Astrocyte (in vitro differentiated cells and primary cell): ENCODE data around the gene TRIM61. TPM values are rescaled to one million over a fixed set of nuclear protein-coding genes. Genes with fewer than 3 reads are reported as not detected.

ENCODE experiments used
- DNase-seq: peaks from one replicate; pipeline ENCODE4 v3.0.0-alpha.2; 2010; ENCODE audit warnings: low read depth
- FAIRE-seq: peaks from 2 replicates; lab custom pipeline; 2011; peaks lifted over from hg19 to GRCh38; lab: Jason Lieb, UNC
- H2AFZ ChIP-seq: 2 replicates; pipeline ENCODE4 v1.6.0; 2012; ENCODE audit warnings: low read depth, low read length, inconsistent platforms
- H3K27ac ChIP-seq: 2 replicates; pipeline ENCODE4 v1.5.1; 2011; ENCODE audit warnings: low read depth, low read length, inconsistent platforms
- H3K27me3 ChIP-seq: 2 replicates; pipeline ENCODE4 v1.6.0; 2011; ENCODE audit warnings: low read length, inconsistent platforms; ENCODE audit not compliant: insufficient read depth
- H3K36me3 ChIP-seq: 2 replicates; pipeline ENCODE4 v1.5.1; 2011; ENCODE audit warnings: low read length, inconsistent platforms; ENCODE audit not compliant: insufficient read depth
- H3K4me1 ChIP-seq: 2 replicates; pipeline ENCODE4 v1.5.1; 2011; ENCODE audit warnings: low read length, inconsistent platforms; ENCODE audit not compliant: insufficient read depth
- H3K4me2 ChIP-seq: 2 replicates; pipeline ENCODE4 v1.6.0; 2012; ENCODE audit warnings: low read length, inconsistent platforms
- H3K4me3 ChIP-seq: 2 replicates; pipeline ENCODE4 v1.5.1; 2011; ENCODE audit warnings: low read depth, mild to moderate bottlenecking, low read length, inconsistent platforms; ENCODE audit not compliant: insufficient read depth
- H3K79me2 ChIP-seq: 2 replicates; pipeline ENCODE4 v1.6.0; 2012; ENCODE audit warnings: mild to moderate bottlenecking, low read length, inconsistent platforms; ENCODE audit not compliant: insufficient read depth
- H3K9ac ChIP-seq: 2 replicates; pipeline ENCODE4 v1.6.0; 2012; ENCODE audit warnings: mild to moderate bottlenecking, low read length, inconsistent platforms
- H3K9me3 ChIP-seq: 2 replicates; pipeline ENCODE4 v1.5.1; 2012; ENCODE audit warnings: low read depth, mild to moderate bottlenecking, low read length, inconsistent platforms; ENCODE audit not compliant: insufficient read depth
- H4K20me1 ChIP-seq: 2 replicates; pipeline ENCODE4 v1.6.0; 2012; ENCODE audit warnings: low read length, inconsistent platforms; ENCODE audit not compliant: insufficient read depth
- H3K27ac Mint-ChIP-seq: one replicate; pipeline ENCODE4 v1.8.0; 2021; ENCODE audit warnings: mild to moderate bottlenecking, mixed read lengths; ENCODE audit not compliant: unreplicated experiment
- H3K27me3 Mint-ChIP-seq: one replicate; pipeline ENCODE4 v1.8.0; 2021; ENCODE audit warnings: low read depth, mixed read lengths; ENCODE audit not compliant: unreplicated experiment
- H3K36me3 Mint-ChIP-seq: one replicate; pipeline ENCODE4 v1.8.0; 2021; ENCODE audit warnings: low read depth, mixed read lengths; ENCODE audit not compliant: unreplicated experiment
- H3K4me1 Mint-ChIP-seq: one replicate; pipeline ENCODE4 v1.8.0; 2021; ENCODE audit warnings: low read depth, mixed read lengths; ENCODE audit not compliant: unreplicated experiment
- H3K4me3 Mint-ChIP-seq: one replicate; pipeline ENCODE4 v1.8.0; 2021; ENCODE audit warnings: mild to moderate bottlenecking, moderate library complexity, mixed read lengths; ENCODE audit not compliant: unreplicated experiment
- H3K9me3 Mint-ChIP-seq: one replicate; pipeline ENCODE4 v1.8.0; 2021; ENCODE audit warnings: mild to moderate bottlenecking, mixed read lengths; ENCODE audit not compliant: unreplicated experiment
- EZH2 ChIP-seq: IDR thresholded peaks from 2 replicates; pipeline ENCODE4 v1.6.1; 2012; ENCODE audit warnings: mild to moderate bottlenecking, low read length, inconsistent platforms; ENCODE audit not compliant: insufficient read depth
- total RNA-seq: library from RNA; stranded (reverse); gene quantifications from 2 replicates; pipeline ENCODE4 v1.2.1, GENCODE V29; 2021
- TF ChIP-seq, protein P1 (sequence below): IDR thresholded peaks from 2 replicates; pipeline ENCODE4 v1.5.1; 2011; ENCODE audit warnings: low read depth, mild to moderate bottlenecking, inconsistent platforms, low read length, moderate library complexity; ENCODE audit not compliant: insufficient read depth

The TRIM61 gene
- total RNA-seq, 1 donor from 2014 or later, result 2.2 TPM

DNA sequence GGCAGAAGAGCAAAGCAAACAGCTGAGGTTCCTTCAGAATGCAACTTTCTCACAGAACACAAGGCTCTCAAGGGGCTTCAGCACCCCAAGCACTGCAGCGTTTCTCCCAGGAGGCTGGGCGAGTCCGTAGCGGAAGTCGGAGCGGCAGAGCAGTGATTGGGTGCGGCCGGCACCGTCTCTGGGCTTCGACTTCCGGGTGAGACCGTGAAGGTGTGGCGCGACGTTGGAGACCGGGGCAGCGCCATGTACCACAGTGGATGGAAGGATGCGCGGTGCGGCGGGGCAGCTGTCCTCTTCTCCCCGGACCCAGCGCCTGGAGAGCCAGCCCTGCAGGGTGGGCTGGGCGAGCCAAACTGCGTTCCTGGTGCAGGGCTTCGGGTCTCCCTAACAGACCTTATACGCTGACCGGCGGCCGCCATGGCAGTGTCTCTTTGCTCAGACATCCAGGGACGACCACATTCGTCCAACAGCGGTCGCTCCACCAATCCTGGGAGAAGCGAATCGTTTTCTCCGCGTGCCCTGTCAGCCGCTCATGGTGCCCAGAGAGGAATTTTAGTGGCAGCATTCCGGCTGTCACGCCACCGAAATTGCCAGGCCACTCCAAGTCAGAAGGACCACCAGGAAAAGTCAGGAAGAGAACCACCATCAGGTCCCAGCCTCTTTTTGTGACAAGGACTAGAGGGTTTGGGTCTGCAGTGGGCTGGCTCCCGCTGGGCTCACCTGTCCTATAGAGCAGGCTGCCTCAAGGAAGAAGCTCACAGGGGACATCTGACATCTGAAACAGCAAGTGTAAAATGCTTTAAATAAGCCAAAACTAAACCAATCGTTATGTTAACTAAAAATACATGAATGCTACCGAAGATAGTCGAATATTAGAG lies 20.5 kb downstream of the TRIM61 start:
- Mint-ChIP-seq H3K4me1 (peaks cover 18% of the 10 kb centered on the region), H3K36me3 (no peaks in the 10 kb centered on the region), H3K4me3 (peak overlapping the region; percentile 98), H3K27me3 (no peaks in the 10 kb centered on the region), H3K27ac (peak overlapping the region; percentile 59), H3K9me3 (no peaks in the 10 kb centered on the region)
- Histone ChIP-seq H3K4me2 (peak overlapping the region; percentile 94), H4K20me1 (no peaks in the 10 kb centered on the region), H3K4me3 (peak overlapping the region; percentile 72), H3K79me2 (peaks cover 8% of the 10 kb centered on the region), H3K27me3 (no peaks in the 10 kb centered on the region), H3K27ac (peak overlapping the region; percentile 38), H2AFZ (peak overlapping the region; percentile 96), H3K4me1 (no peaks in the 10 kb centered on the region), H3K9ac (peak overlapping the region; percentile 73), H3K36me3 (no peaks in the 10 kb centered on the region), H3K9me3 (no peaks in the 10 kb centered on the region)
- DNase-seq, result peak; percentile 50
- TF ChIP-seq, protein P1, sequence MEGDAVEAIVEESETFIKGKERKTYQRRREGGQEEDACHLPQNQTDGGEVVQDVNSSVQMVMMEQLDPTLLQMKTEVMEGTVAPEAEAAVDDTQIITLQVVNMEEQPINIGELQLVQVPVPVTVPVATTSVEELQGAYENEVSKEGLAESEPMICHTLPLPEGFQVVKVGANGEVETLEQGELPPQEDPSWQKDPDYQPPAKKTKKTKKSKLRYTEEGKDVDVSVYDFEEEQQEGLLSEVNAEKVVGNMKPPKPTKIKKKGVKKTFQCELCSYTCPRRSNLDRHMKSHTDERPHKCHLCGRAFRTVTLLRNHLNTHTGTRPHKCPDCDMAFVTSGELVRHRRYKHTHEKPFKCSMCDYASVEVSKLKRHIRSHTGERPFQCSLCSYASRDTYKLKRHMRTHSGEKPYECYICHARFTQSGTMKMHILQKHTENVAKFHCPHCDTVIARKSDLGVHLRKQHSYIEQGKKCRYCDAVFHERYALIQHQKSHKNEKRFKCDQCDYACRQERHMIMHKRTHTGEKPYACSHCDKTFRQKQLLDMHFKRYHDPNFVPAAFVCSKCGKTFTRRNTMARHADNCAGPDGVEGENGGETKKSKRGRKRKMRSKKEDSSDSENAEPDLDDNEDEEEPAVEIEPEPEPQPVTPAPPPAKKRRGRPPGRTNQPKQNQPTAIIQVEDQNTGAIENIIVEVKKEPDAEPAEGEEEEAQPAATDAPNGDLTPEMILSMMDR, result no peak
- no peak for TF ChIP-seq EZH2
- no peak for FAIRE-seq

DNA sequence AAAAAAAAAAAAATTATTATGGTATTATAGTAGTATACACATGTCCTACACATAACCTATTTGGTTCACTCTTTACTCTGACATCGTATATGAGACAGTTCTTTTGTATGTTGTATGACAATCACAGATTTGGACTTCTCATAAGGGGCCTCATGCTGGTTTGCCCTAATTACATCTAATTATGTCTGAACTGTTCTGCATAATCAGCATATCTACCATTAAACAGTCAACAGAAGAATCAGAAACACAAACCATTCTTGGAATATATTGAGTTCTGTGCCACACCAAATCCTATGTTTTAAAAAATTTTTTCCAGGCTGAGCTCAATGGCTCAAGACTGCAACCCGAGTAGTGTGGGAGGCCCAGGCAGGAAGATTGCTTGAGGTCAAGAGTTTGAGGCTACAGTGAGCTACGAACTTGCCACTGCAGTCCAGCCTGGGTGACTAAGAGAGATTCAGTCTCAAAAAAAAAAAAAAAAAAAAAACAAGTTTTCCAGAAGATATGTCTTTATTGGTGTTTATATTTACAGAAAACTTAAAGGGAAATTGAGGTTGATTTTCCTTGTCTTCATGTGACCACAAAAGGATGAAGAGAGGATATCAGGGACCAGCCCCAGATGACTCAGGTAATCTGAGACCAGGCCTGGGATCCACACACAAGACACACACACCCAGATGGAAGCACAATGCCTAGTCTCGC lies 22.2 kb downstream of the TRIM61 start:
- H3K4me3 ChIP-seq, result no peak overlapping the region
- H4K20me1 ChIP-seq, result no peaks in the 10 kb centered on the region
- Mint-ChIP-seq H3K4me3 (no peak overlapping the region), H3K27me3 (no peaks in the 10 kb centered on the region), H3K4me1 (peaks cover 18% of the 10 kb centered on the region), H3K27ac (no peak overlapping the region), H3K36me3 (no peaks in the 10 kb centered on the region), H3K9me3 (no peaks in the 10 kb centered on the region)
- no peak overlapping the region for H2AFZ ChIP-seq
- H3K27me3 ChIP-seq, result no peaks in the 10 kb centered on the region
- TF ChIP-seq, protein P1, result no peak
- TF ChIP-seq EZH2, result no peak
- FAIRE-seq (no peak), DNase-seq (no peak)
- no peak overlapping the region for H3K27ac ChIP-seq
- H3K79me2 ChIP-seq, result peaks cover 8% of the 10 kb centered on the region
- no peaks in the 10 kb centered on the region for H3K36me3 ChIP-seq
- H3K4me2 ChIP-seq, result no peak overlapping the region
- H3K4me1 ChIP-seq, result no peaks in the 10 kb centered on the region
- no peaks in the 10 kb centered on the region for H3K9me3 ChIP-seq
- no peak overlapping the region for H3K9ac ChIP-seq
